Heart left ventricle (tissue), 16 donors: Measurements from ENCODE around the gene FOCAD. TPM values are rescaled to one million over a fixed set of nuclear protein-coding genes. Genes with fewer than 3 reads are reported as not detected.

ENCODE experiments used
- ATAC-seq, 4 donors: fragments of 200-7000 bp; cut with Tn5 transposase; one replicate each; pipeline ENCODE4 v1.9.1; 2020 to 2022; ENCODE audit warnings: moderate library complexity in 4 of 4, mild to moderate bottlenecking in 3 of 4, moderate number of reproducible peaks in 1 of 4
- DNase-seq, 5 donors: peaks; one replicate each; pipeline ENCODE4 v3.0.0-alpha.2; 2020
- H3K27ac ChIP-seq, 12 donors: fragments of 200-600 bp; sonication (generic) in 4 of 12; one replicate each; pipeline versions ENCODE4 v1.5.0 to v1.8.0; 2016 to 2022; ENCODE audit warnings: mild to moderate bottlenecking in 2 of 12
- H3K27me3 ChIP-seq, 9 donors: fragments of 200-600 bp; sonication (generic) in 2 of 9; one replicate each; pipeline versions ENCODE4 v1.5.1 to v1.8.0; 2016 to 2022; ENCODE audit warnings: mild to moderate bottlenecking in 3 of 9
- H3K36me3 ChIP-seq, 9 donors: fragments of 200-600 bp; sonication (generic) in 2 of 9; one replicate each; pipeline versions ENCODE4 v1.5.0 to v1.8.0; 2018 to 2022; ENCODE audit warnings: mild to moderate bottlenecking in 2 of 9
- H3K4me1 ChIP-seq, 12 donors: fragments of 200-600 bp; sonication (generic) in 4 of 12; one replicate each; pipeline versions ENCODE4 v1.5.0 to v1.8.0; 2016 to 2022; ENCODE audit warnings: mild to moderate bottlenecking in 3 of 12
- H3K4me3 ChIP-seq, 12 donors: fragments of 200-600 bp; sonication (generic) in 4 of 12; one replicate each; pipeline versions ENCODE4 v1.5.0 to v1.8.0; 2017 to 2022; ENCODE audit warnings: mild to moderate bottlenecking in 9 of 12, moderate library complexity in 4 of 12
- H3K9me3 ChIP-seq, 12 donors: fragments of 200-600 bp; sonication (generic) in 4 of 12; one replicate each; pipeline versions ENCODE4 v1.5.0 to v1.8.0; 2016 to 2022; ENCODE audit warnings: mild to moderate bottlenecking in 1 of 12
- CTCF ChIP-seq, 12 donors: fragments of 200-600 bp; sonication (generic) in 4 of 12; IDR thresholded peaks; one replicate each; pipeline versions ENCODE4 v1.5.0 to v1.8.0; 2018 to 2022; ENCODE audit warnings: antibody characterized with exemption in 12 of 12, mild to moderate bottlenecking in 5 of 12
- POLR2A ChIP-seq, 2 donors: fragments of 450-650 bp; IDR thresholded peaks; one replicate each; pipeline ENCODE4 v1.6.1; 2017; ENCODE audit warnings: antibody characterized with exemption in 2 of 2, mild to moderate bottlenecking in 2 of 2, moderate library complexity in 2 of 2
- WGBS, 4 donors: extraction: QIAGEN DNeasy Blood & Tissue Kit in 2 of 4; methylation state at CpG; one replicate each; pipeline versions ENCODE4 v1.1.5 to v1.1.7; 2013 to 2018; 5-methylcytosine and 5-hydroxymethylcytosine counted together
- intact Hi-C, 10 donors: fragments of 100-400 bp; cut with DNase I; formaldehyde crosslinking; loops; one replicate each; pipeline versions ENCODE4 v1.11.1 to v1.14.2; 2022
- polyA plus RNA-seq, 2 donors: library from polyadenylated mRNA; stranded (reverse); fragments of 200-250 nt; gene quantifications; one replicate each; pipeline ENCODE4 v1.2.3, GENCODE V29; 2013
- total RNA-seq, 9 donors: library from RNA; depleted of rRNA in 2 of 9; stranded (reverse); fragments of >200 nt in 2 of 9; fragmentation: NEBNext Ultra II Directional in 3 of 9; extraction: Animal tissue kit (Norgen Biotek cat#: 25700) in 3 of 9; gene quantifications; one replicate each; pipeline versions ENCODE4 v1.1.0 to v1.2.4, GENCODE V29; 2016 to 2023
- donor health status: ischemic (EF 13 %, LVEDD 7.1; RV severe dilation, severe dysfunction).
- donor health status: healthy with polysubstance abuse.
- donor health status: DM: no; HTN: yes; CAD: no.
- donor health status: DM: no; HTN: no; CAD: no.
- donor health status: ischemic (EF 25% LVEDD 6.9; RV normal size, moderate dysfunction).
- donor health status: ischemic (EF 25% LVEDD 5.7; RV mildly dilated, moderate dysfunction).
- donor health status: healthy.
- donor health status: DM: yes; HTN: yes; CAD: no.
- donor health status: ischemic (EF 35%, LVEDD 5.7; RV mildly dilated, moderate dysfunction).
- donor health status: nonischemic (EF 11% LVEDD 7.7; RV severe dilation, severe dysfunction).
- donor health status: DM: yes; HTN: yes; CAD: no.
- donor health status: PGD.
- donor health status: ischemic (EF 29% LVEDD 5.4; RV normal size, mild dysfunction).
- donor health status: nonischemic (EF 23%, LVEDD 6.1; RV moderate dilation, normal function).

FOCAD gene
- total and polyA plus RNA-seq, 11 donors = 8.6 to 39.5 (median 28.3) TPM

- no peaks in the 10 kb centered on the region for H3K27me3 ChIP-seq
- H3K9me3 ChIP-seq = no peaks in the 10 kb centered on the region
- 93 to 97% (median 96%) methylated on average over 4 of the region's 4 CpGs for WGBS, 4 donors
- peaks cover 0 to 12% (median 0%) of the 10 kb centered on the region in 12 donors for H3K4me1 ChIP-seq
- no peak overlapping the region for H3K4me3 ChIP-seq
- ATAC-seq (no peak), DNase-seq (no peak)
- no peak overlapping the region for H3K27ac ChIP-seq
- intact Hi-C loops = loop anchor here in 1 of 10 donors (10.0 kb wide), 1 partner anchor 75 kb away; no protein-coding TSS in a partner anchor
- H3K36me3 ChIP-seq = peaks cover 0 to 15% (median 0%) of the 10 kb centered on the region in 9 donors
- no peak for TF ChIP-seq CTCF (IDR thresholded peaks at IDR 0.05)
Measured at GRCh38 chr9:20870115-20870514, 186.1 kb downstream of the FOCAD start.

- WGBS, 4 donors = 12 to 45% (median 38%) methylated on average over 1 of the region's 1 CpG
- DNase-seq (no peak), ATAC-seq (no peak)
- Histone ChIP-seq H3K4me3 (no peak overlapping the region), H3K36me3 (peaks cover 0 to 12% (median 0%) of the 10 kb centered on the region in 9 donors), H3K4me1 (peaks cover 0 to 12% (median 0%) of the 10 kb centered on the region in 12 donors), H3K27me3 (no peaks in the 10 kb centered on the region), H3K27ac (no peak overlapping the region), H3K9me3 (no peaks in the 10 kb centered on the region)
- intact Hi-C loops = loop anchor here in 1 of 10 donors (10.0 kb wide), 1 partner anchor 72 kb away; no protein-coding TSS in a partner anchor
- TF ChIP-seq POLR2A (IDR thresholded peaks at IDR 0.05) (no peak), CTCF (IDR thresholded peaks at IDR 0.05) (no peak)
Measured at GRCh38 chr9:20872340-20872977, 188.4 kb downstream of the FOCAD start.

GRCh38 chr9:20873240-20873865, 189.3 kb downstream of the FOCAD start:
- DNase-seq (no peak), ATAC-seq (no peak)
- TF ChIP-seq CTCF (IDR thresholded peaks at IDR 0.05) (no peak), POLR2A (IDR thresholded peaks at IDR 0.05) (no peak)
- intact Hi-C loops = loop anchor here in 1 of 10 donors (10.0 kb wide), 1 partner anchor 71 kb away; no protein-coding TSS in a partner anchor
- H3K4me1 ChIP-seq = peaks cover 0 to 12% (median 0%) of the 10 kb centered on the region in 12 donors
- H3K27ac ChIP-seq = no peak overlapping the region
- peaks cover 0 to 17% (median 0%) of the 10 kb centered on the region in 9 donors for H3K36me3 ChIP-seq
- no peaks in the 10 kb centered on the region for H3K27me3 ChIP-seq
- no peaks in the 10 kb centered on the region for H3K9me3 ChIP-seq
- WGBS, 4 donors = 82 to 90% (median 88%) methylated on average over 5 of the region's 5 CpGs
- H3K4me3 ChIP-seq = no peak overlapping the region

GRCh38 chr9:20880271-20880670, 196.2 kb downstream of the FOCAD start:
- no peaks in the 10 kb centered on the region for H3K4me1 ChIP-seq
- WGBS, 4 donors = 88 to 90% (median 89%) methylated on average over 2 of the region's 2 CpGs
- no peaks in the 10 kb centered on the region for H3K27me3 ChIP-seq
- H3K27ac ChIP-seq = no peak overlapping the region
- DNase-seq (no peak), ATAC-seq (no peak)
- TF ChIP-seq CTCF (IDR thresholded peaks at IDR 0.05) (no peak), POLR2A (IDR thresholded peaks at IDR 0.05) (no peak)
- H3K9me3 ChIP-seq = no peaks in the 10 kb centered on the region
- no peak overlapping the region for H3K4me3 ChIP-seq
- intact Hi-C loops = loop anchor here in 7 of 10 donors (5.0 to 10.0 kb wide), 4 partner anchors 65 to 255 kb away; partner anchors contain the start of gene MLLT3 (in 4 of the 7)
- H3K36me3 ChIP-seq = peaks cover 0 to 38% (median 4%) of the 10 kb centered on the region in 9 donors
